Panc1 (cell line): ENCODE results near the gene BTG4. TPM values are rescaled to one million over a fixed set of nuclear protein-coding genes. Genes with fewer than 3 reads are reported as not detected.

Source experiments
- ATAC-seq: fragments of 200-7000 bp; cut with Tn5 transposase; 2 replicates; pipeline ENCODE4 v1.9.1; 2020; ENCODE audit warnings: mild to moderate bottlenecking, moderate library complexity
- BruUV-seq: library from RNA; stranded (reverse); fragments of 400-500 nt; replicated peaks from 2 replicates; lab custom pipeline; 2021; lab: Mats Ljungman, UMichigan
- CTCF ChIA-PET: fragments of 300-600 bp; sonication (Branson Sonifier 250); formaldehyde crosslinking; loops from one replicate; lab custom pipeline; 2022; ENCODE audit warnings: antibody characterized with exemption; lab: Charles Lee
- POLR2A ChIA-PET: fragments of 300-600 bp; sonication (Branson Sonifier 250); formaldehyde crosslinking; loops from one replicate; lab custom pipeline; 2022; ENCODE audit warnings: antibody characterized with exemption; lab: Charles Lee
- DNase-seq: peaks from one replicate; pipeline ENCODE4 v3.0.0-alpha.2; 2010; ENCODE audit warnings: low read depth, low spot score
- H3K27ac ChIP-seq: 2 replicates; pipeline ENCODE4 v1.5.1; 2011; ENCODE audit warnings: mild to moderate bottlenecking, low read length, inconsistent platforms
- H3K27me3 ChIP-seq: fragments of 200-500 bp; sonication (Bioruptor generic); 2 replicates; pipeline ENCODE4 v1.6.0; 2014; ENCODE audit warnings: low read length, inconsistent platforms; ENCODE audit not compliant: control insufficient read depth, insufficient read depth
- H3K36me3 ChIP-seq: fragments of 200-500 bp; sonication (Bioruptor generic); 2 replicates; pipeline ENCODE4 v1.5.1; 2014; ENCODE audit warnings: inconsistent platforms, mild to moderate bottlenecking, low read length, moderate library complexity; ENCODE audit not compliant: control insufficient read depth, insufficient read depth
- H3K4me1 ChIP-seq: 2 replicates; pipeline ENCODE4 v1.5.1; 2011; ENCODE audit warnings: inconsistent platforms, mild to moderate bottlenecking, low read length, moderate library complexity; ENCODE audit not compliant: control insufficient read depth, insufficient read depth
- H3K4me3 ChIP-seq, 2 experiments: 2 replicates each; pipeline ENCODE4 v1.5.1; 2011 to 2012; ENCODE audit warnings: low read depth in 2 of 2, low read length in 2 of 2, mild to moderate bottlenecking in 2 of 2, inconsistent platforms in 1 of 2, moderate library complexity in 1 of 2
- H3K9me3 ChIP-seq: fragments of 200-500 bp; sonication (Bioruptor generic); 2 replicates; pipeline ENCODE4 v1.5.1; 2014; ENCODE audit warnings: low read depth, mild to moderate bottlenecking, inconsistent platforms, low read length, moderate library complexity; ENCODE audit not compliant: control insufficient read depth, insufficient read depth
- CTCF ChIP-seq: fragments of 450-650 bp; IDR thresholded peaks from 2 replicates; pipeline ENCODE4 v1.5.1; 2017; ENCODE audit warnings: mild to moderate bottlenecking
- POLR2AphosphoS5 ChIP-seq: IDR thresholded peaks from 2 replicates; pipeline ENCODE4 v1.6.1; 2012; ENCODE audit warnings: mild to moderate bottlenecking, low read depth, low read length, moderate library complexity
- REST ChIP-seq, 2 experiments: IDR thresholded peaks; 2 replicates each; pipeline ENCODE4 v1.6.1; 2011 to 2012; ENCODE audit warnings: low read depth in 2 of 2, control low read depth in 1 of 2, low read length in 1 of 2, mild to moderate bottlenecking in 1 of 2, moderate library complexity in 1 of 2; ENCODE audit not compliant: insufficient read depth in 1 of 2
- SIN3A ChIP-seq: IDR thresholded peaks from 2 replicates; pipeline ENCODE4 v1.6.1; 2012; ENCODE audit warnings: low read depth, mild to moderate bottlenecking, low read length, moderate library complexity, borderline replicate concordance; ENCODE audit not compliant: insufficient read depth
- TCF7L2 ChIP-seq: IDR thresholded peaks from 2 replicates; pipeline ENCODE4 v1.6.1; 2011; ENCODE audit warnings: mild to moderate bottlenecking, low read depth, low read length, inconsistent platforms
- in situ Hi-C: cut with HindIII; loops from 2 replicates; pipeline ENCODE4 v1.10.0; 2016; ENCODE audit warnings: low sequenced_read_pairs, low pct_unique_long_range_greater_than_20kb
- intact Hi-C: fragments of 100-400 bp; cut with micrococcal nuclease; formaldehyde crosslinking; loops from one replicate; pipeline ENCODE4 v1.10.0; 2022; ENCODE audit not compliant: unreplicated experiment
- total RNA-seq: library from RNA; stranded (reverse); gene quantifications from one replicate; pipeline ENCODE4 v1.2.1, GENCODE V29; 2021; ENCODE audit not compliant: unreplicated experiment

The BTG4 gene
- total RNA-seq, 1 experiment from 2014 or later, result not detected

GRCh38 chr11:111540114-111540936 is 28.1 kb upstream of the BTG4 start, which contains the start of gene LAYN:
Gene LAYN (plus strand): TSS chr11:111540720. CDS start chr11:111540844, 124 bp downstream.
- BruUV-seq, result no TSS peak
- no peaks in the 10 kb centered on the region for H3K36me3 ChIP-seq
- ChIA-PET POLR2A (no interaction called here), CTCF (interaction anchor here (0.5 kb wide), 1 partner anchor 239 kb away, joined by 5 read pairs; no protein-coding TSS in a partner anchor)
- peak within 1 kb of the TSS; percentile 38 to 58 for H3K4me3 ChIP-seq
- H3K27ac ChIP-seq, result no peak within 1 kb of the TSS
- peak; percentile 80 for ATAC-seq
- peaks cover 23% of the 10 kb centered on the region for H3K27me3 ChIP-seq
- peaks cover 7% of the 10 kb centered on the region; the same call in 1 of the 2 replicates for H3K4me1 ChIP-seq
- no peaks in the 10 kb centered on the region for H3K9me3 ChIP-seq
- intact Hi-C loops, result no loop called here
- in situ Hi-C loops, result no loop called here
- no peak for TF ChIP-seq POLR2AphosphoS5
- TF ChIP-seq REST (IDR thresholded peaks at IDR 0.05; ENCODE audit: insufficient read depth in 1 of 2, low read depth in 2 of 2, low read length in 1 of 2), result no peak
- TF ChIP-seq TCF7L2, result no peak
- no peak for TF ChIP-seq SIN3A
- TF ChIP-seq CTCF, result no peak
- no peak for DNase-seq

- H3K4me3 ChIP-seq, result peak overlapping the region in 1 of 2 experiments; percentile 38; a peak in 1 of 4 replicates
- intact Hi-C loops, result no loop called here
Measured at GRCh38 chr11:111539426-111540113, 27.4 kb upstream of the BTG4 start.

More at GRCh38 chr11:111539426-111540113, 27.4 kb upstream of the BTG4 start:
- ATAC-seq (no peak), DNase-seq (no peak)
- Histone ChIP-seq H3K9me3 (no peaks in the 10 kb centered on the region), H3K36me3 (no peaks in the 10 kb centered on the region), H3K27ac (no peak overlapping the region), H3K4me1 (peaks cover 7% of the 10 kb centered on the region; the same call in 1 of the 2 replicates), H3K27me3 (peaks cover 23% of the 10 kb centered on the region)
- in situ Hi-C loops, result no loop called here
- ChIA-PET CTCF (no interaction called here), POLR2A (no interaction called here)
- no TSS peak for BruUV-seq
- no peak for TF ChIP-seq CTCF
- TF ChIP-seq REST (IDR thresholded peaks at IDR 0.05; ENCODE audit: insufficient read depth in 1 of 2, low read depth in 2 of 2, low read length in 1 of 2), result no peak
- TF ChIP-seq SIN3A, result no peak
- TF ChIP-seq POLR2AphosphoS5, result no peak
- TF ChIP-seq TCF7L2, result no peak
